Adrenal gland (tissue), 19 donors: ENCODE results near the gene TNNT2. TPM values are rescaled to one million over a fixed set of nuclear protein-coding genes. Genes with fewer than 3 reads are reported as not detected.

Experiments used
- DNase-seq, 7 donors: peaks; one replicate each; pipeline ENCODE4 v3.0.0-alpha.2; 2019 to 2020
- H3K27ac ChIP-seq, 5 donors: fragments of 200-600 bp; sonication (generic) in 4 of 5; 1 replicate in 3 of 5; 2 replicates in 2 of 5; pipeline versions ENCODE4 v1.5.1 to v1.8.0; 2016 to 2020; ENCODE audit warnings: mild to moderate bottlenecking in 1 of 5
- H3K27me3 ChIP-seq: fragments of 200-600 bp; 2 replicates; pipeline ENCODE4 v1.8.0; 2021
- H3K36me3 ChIP-seq, 2 donors: fragments of 200-600 bp; replicated peaks in 1 of 2; 1 replicate in 1 of 2; 2 replicates in 1 of 2; pipeline versions ENCODE4 v1.5.1 to v1.8.0; 2018 to 2022
- H3K4me1 ChIP-seq, 2 donors: fragments of 200-600 bp; replicated peaks in 1 of 2; 1 replicate in 1 of 2; 2 replicates in 1 of 2; pipeline versions ENCODE4 v1.5.1 to v1.8.0; 2018 to 2021
- H3K4me3 ChIP-seq, 4 donors: fragments of 200-600 bp; sonication (generic) in 3 of 4; one replicate each; pipeline ENCODE4 v1.5.1; 2016 to 2018
- H3K9me3 ChIP-seq, 3 donors: fragments of 200-600 bp; sonication (generic) in 1 of 3; replicated peaks in 1 of 3; 1 replicate in 2 of 3; 2 replicates in 1 of 3; pipeline versions ENCODE4 v1.5.1 to v1.8.0; 2016 to 2021
- POLR2A ChIP-seq, 2 donors: fragments of 450-650 bp; IDR thresholded peaks; one replicate each; pipeline ENCODE4 v1.6.1; 2017; ENCODE audit warnings: antibody characterized with exemption in 2 of 2, mild to moderate bottlenecking in 2 of 2, moderate library complexity in 1 of 2
- WGBS, 4 donors: extraction: QIAGEN DNeasy Blood & Tissue Kit in 2 of 4; methylation state at CpG; one replicate each; pipeline versions ENCODE4 v1.1.5 to v1.1.7; 2013 to 2017; 5-methylcytosine and 5-hydroxymethylcytosine counted together
- intact Hi-C, 2 donors: fragments of 100-400 bp; cut with DNase I; formaldehyde crosslinking; loops; one replicate each; pipeline versions ENCODE4 v1.14.1 to v1.15.0; 2022 to 2023
- long read RNA-seq, 10 donors: library from polyadenylated mRNA in 3 of 10; unstranded in 2 of 10; stranded (forward) in 1 of 10; transcript quantifications; one replicate each; pipeline ENCODE4 v2.0.0 and lab custom pipeline, GENCODE V29; 2021 to 2026
- polyA plus RNA-seq, 3 donors: library from polyadenylated mRNA; stranded (reverse); fragments of 200-250 nt in 2 of 3; fragments of 350-450 nt in 1 of 3; fragmentation: Illumina TruSeq in 1 of 3; extraction: RNeasy Lipid Tissue Mini Kit (QIAGEN cat#74804) in 1 of 3; gene quantifications; one replicate each; pipeline ENCODE4 v1.2.3, GENCODE V29; 2013 to 2014
- total RNA-seq, 9 donors: library from RNA; depleted of rRNA in 4 of 9; stranded (reverse); fragments of >200 nt in 4 of 9; fragments of 120-200 nt in 1 of 9; fragmentation: NEBNext Ultra II Directional in 1 of 9; extraction: Animal tissue kit (Norgen Biotek cat#: 25700) in 1 of 9; gene quantifications; one replicate each; pipeline versions ENCODE4 v1.1.0 to v1.2.4, GENCODE V29; 2013 to 2023
- TF ChIP-seq, protein P1 (sequence below), 6 experiments: fragments of 450-650 bp in 4 of 6; fragments of 200-600 bp in 2 of 6; sonication (generic) in 1 of 6; IDR thresholded peaks; 1 replicate in 5 of 6; 2 replicates in 1 of 6; pipeline versions ENCODE4 v1.5.1 to v1.8.0; 2016 to 2021; ENCODE audit warnings: antibody characterized with exemption in 6 of 6, mild to moderate bottlenecking in 2 of 6, moderate library complexity in 1 of 6
- donor health status: healthy with polysubstance abuse.
- donor health status: Bipolar disorder and iron deficiency.
- donor health status: DM: yes; HTN: yes; CAD: no.
- donor health status: DM: no; HTN: no; CAD: no.
- donor health status: DM: no; HTN: no; CAD: no.
- donor health status: DM: yes; HTN: yes; CAD: no.

Gene TNNT2
- total RNA-seq = 10 to 100 TPM in 1 of 9 donors, 1 to 10 TPM in 4, under 1 TPM in 2, not detected in 2; 0.39 to 10.5 (median 1.8) TPM
- polyA plus RNA-seq = 10 to 100 TPM; 10.3 to 37.3 (median 14.0) TPM
- long read RNA-seq, donor 1 = 0 reads
- long read RNA-seq, donor 2 = 0 reads
- long read RNA-seq, donor 3 = 0 reads
- long read RNA-seq, donor 4 = 0 reads
- long read RNA-seq, donor 5 = 0 reads
- long read RNA-seq, donor 6 = 0 reads
- long read RNA-seq, donor 7, partial matches to known transcripts = 7 of 7 reads
- long read RNA-seq, donor 7, other reads (novel, unspliced or antisense) = 0 of 7 reads
- long read RNA-seq, donor 8 = 0 reads
- long read RNA-seq, donor 9 = 0 reads
- long read RNA-seq, donor 10 = 0 reads

DNA sequence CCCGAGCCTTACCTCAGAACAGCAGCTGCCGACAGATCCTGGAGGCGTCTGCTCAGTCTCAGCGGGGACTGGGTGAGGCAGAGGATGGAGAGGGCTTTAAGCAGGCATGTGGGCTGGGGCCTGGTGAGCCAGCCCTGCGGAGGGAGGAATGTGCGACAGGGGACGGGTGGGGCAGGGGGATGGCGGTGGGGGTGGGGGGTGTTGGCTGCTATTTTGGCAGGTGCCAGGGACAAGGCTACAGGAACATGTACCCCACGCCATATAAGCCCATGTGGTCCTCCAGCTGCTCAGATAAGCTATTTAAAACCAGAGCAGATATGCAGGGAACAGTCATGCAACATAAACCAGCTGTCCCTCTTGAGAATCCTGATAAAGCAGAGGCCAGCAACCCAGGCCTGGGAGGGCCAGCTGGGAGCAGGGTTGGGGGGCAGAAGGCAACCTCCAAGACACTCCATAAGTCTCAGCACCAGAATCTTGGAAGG is at the start of gene TNNT2:
TNNT2 (minus strand) TSS at position 70 of the 482 bp plus-strand sequence. CDS start 4,426 bp downstream, outside the sequence.
- DNase-seq = no peak
- H3K27ac ChIP-seq = no peak within 1 kb of the TSS
- H3K27me3 ChIP-seq = no peaks in the 10 kb centered on the region
- H3K36me3 ChIP-seq = no peaks in the 10 kb centered on the region
- H3K9me3 ChIP-seq = no peaks in the 10 kb centered on the region
- H3K4me3 ChIP-seq = no peak within 1 kb of the TSS
- TF ChIP-seq, protein P1, sequence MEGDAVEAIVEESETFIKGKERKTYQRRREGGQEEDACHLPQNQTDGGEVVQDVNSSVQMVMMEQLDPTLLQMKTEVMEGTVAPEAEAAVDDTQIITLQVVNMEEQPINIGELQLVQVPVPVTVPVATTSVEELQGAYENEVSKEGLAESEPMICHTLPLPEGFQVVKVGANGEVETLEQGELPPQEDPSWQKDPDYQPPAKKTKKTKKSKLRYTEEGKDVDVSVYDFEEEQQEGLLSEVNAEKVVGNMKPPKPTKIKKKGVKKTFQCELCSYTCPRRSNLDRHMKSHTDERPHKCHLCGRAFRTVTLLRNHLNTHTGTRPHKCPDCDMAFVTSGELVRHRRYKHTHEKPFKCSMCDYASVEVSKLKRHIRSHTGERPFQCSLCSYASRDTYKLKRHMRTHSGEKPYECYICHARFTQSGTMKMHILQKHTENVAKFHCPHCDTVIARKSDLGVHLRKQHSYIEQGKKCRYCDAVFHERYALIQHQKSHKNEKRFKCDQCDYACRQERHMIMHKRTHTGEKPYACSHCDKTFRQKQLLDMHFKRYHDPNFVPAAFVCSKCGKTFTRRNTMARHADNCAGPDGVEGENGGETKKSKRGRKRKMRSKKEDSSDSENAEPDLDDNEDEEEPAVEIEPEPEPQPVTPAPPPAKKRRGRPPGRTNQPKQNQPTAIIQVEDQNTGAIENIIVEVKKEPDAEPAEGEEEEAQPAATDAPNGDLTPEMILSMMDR (IDR thresholded peaks at IDR 0.05) = no peak
- TF ChIP-seq POLR2A (IDR thresholded peaks at IDR 0.05) = no peak
- intact Hi-C loops = no loop called here
- 71 to 83% (median 76%) methylated on average over 8 to 9 of the region's 9 CpGs for WGBS, 4 donors
- no peaks in the 10 kb centered on the region for H3K4me1 ChIP-seq

DNA sequence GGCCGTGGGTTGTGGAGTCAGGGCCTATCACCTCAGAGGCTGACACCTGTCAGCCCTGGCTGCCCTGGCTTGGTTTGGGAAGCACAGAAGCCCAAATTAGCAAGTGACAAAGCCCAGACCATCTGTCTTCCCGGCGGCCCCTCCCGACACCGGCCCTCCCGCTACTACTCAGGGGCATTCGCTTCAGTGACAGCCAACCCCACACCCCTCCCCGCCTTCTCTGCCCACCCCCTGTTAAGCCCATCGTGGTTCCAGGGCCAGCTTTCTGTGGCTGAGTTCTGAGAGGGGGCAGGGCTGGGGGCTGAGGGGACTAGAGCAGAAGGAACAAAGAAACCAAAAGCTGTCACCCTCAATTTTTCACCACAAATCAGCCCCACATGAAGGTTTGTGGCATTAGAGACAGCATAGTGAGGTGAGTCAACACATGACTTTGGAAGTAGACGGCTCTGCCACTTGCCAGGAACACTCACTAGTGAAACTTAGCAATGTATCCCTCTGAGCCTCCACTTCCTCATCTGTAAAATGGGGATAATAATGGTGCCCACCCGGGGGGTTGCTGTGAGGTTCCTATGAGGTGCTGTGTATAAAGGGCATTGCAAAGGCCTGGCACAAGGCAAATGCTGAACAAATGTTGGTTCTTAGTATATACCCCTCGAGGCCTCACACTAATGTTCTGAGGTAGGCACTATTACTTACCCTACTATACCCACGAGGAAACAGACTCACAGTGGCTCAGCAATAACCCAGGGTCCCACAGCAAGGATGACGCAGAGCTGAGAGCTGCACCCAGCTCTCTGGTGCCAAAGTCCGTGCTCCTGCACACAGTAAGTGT is 49.2 kb upstream of the TNNT2 start:
- no peaks in the 10 kb centered on the region for H3K36me3 ChIP-seq
- H3K9me3 ChIP-seq = no peaks in the 10 kb centered on the region
- TF ChIP-seq, protein P1 (IDR thresholded peaks at IDR 0.05) = no peak
- no peak for TF ChIP-seq POLR2A (IDR thresholded peaks at IDR 0.05)
- 60 to 78% (median 71%) methylated on average over 12 to 15 of the region's 15 CpGs for WGBS, 4 donors
- no peaks in the 10 kb centered on the region for H3K4me1 ChIP-seq
- no peak overlapping the region for H3K27ac ChIP-seq
- intact Hi-C loops = no loop called here
- no peak overlapping the region for H3K4me3 ChIP-seq
- H3K27me3 ChIP-seq = no peaks in the 10 kb centered on the region
- no peak for DNase-seq

DNA sequence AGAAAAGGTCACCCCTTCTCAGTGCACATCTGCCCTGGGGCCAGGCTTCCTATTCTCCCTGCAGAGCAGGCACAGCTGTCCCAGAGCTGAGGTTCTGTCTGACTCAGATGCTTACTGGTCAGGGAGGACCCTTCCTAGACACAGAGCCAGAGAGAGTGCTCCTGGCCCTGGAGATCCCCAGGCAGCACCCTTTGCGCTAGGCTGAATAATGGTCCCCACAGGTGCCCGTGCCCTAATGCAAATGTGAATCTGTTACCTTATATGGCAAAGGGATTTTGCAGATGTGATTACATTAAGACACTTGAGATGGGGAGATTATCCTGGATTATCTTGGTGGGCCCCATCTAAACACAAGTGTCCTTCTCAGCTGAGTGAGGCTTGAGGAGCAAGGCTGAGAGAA is 46.7 kb upstream of the TNNT2 start:
- 95 to 100% (median 100%) methylated on average over 2 of the region's 2 CpGs for WGBS, 4 donors
- H3K4me3 ChIP-seq = no peak overlapping the region
- no peak overlapping the region for H3K27ac ChIP-seq

DNA sequence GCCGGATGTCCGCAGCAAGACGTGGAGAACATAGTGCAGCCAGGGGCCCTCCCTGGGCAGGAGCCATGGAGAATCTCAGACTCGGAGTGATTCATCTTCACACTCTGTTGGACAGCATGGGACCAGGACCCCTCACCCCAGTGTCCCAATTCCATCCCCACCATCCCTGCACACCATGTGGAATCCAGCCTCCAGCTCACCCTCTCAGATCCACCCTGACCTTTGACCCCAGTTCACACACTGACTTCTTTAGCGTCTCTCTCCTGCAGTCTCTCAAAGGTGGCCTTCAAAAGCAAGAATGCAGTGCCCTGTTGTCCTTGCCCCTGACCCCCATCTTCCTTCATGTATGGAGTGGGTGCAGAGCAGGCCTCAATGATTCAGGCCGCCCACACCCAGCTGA is 46.2 kb upstream of the TNNT2 start:
- Histone ChIP-seq H3K9me3 (no peaks in the 10 kb centered on the region), H3K4me1 (no peaks in the 10 kb centered on the region), H3K4me3 (no peak overlapping the region), H3K27me3 (no peaks in the 10 kb centered on the region), H3K27ac (no peak overlapping the region), H3K36me3 (no peaks in the 10 kb centered on the region)
- WGBS, 4 donors = 84 to 94% (median 91%) methylated on average over 6 of the region's 6 CpGs
- intact Hi-C loops = no loop called here
- no peak for DNase-seq
- TF ChIP-seq, protein P1 (IDR thresholded peaks at IDR 0.05) = no peak
- no peak for TF ChIP-seq POLR2A (IDR thresholded peaks at IDR 0.05)

More for the DNA sequence above, 46.7 kb upstream of the TNNT2 start:
- no peaks in the 10 kb centered on the region for H3K9me3 ChIP-seq
- intact Hi-C loops = no loop called here
- H3K36me3 ChIP-seq = no peaks in the 10 kb centered on the region
- no peak for TF ChIP-seq POLR2A (IDR thresholded peaks at IDR 0.05)
- TF ChIP-seq, protein P1 (IDR thresholded peaks at IDR 0.05) = no peak
- no peak for DNase-seq
- H3K27me3 ChIP-seq = no peaks in the 10 kb centered on the region
- H3K4me1 ChIP-seq = no peaks in the 10 kb centered on the region
